D721Med (cell line): ENCODE results near the gene ITGAX.

ENCODE experiments used
- DNase-seq: peaks from one replicate; pipeline ENCODE4 v3.0.0; 2011; ENCODE audit warnings: low spot score; ENCODE audit not compliant: insufficient read length
- FAIRE-seq: peaks from 2 replicates; lab custom pipeline; 2011; peaks lifted over from hg19 to GRCh38; lab: Jason Lieb, UNC
- TF ChIP-seq, protein P1 (sequence below): IDR thresholded peaks from 2 replicates; pipeline ENCODE4 v1.5.1; 2012; ENCODE audit warnings: mild to moderate bottlenecking, control low read depth; ENCODE audit not compliant: insufficient read depth; ENCODE audit errors: missing control alignments

ITGAX gene

DNA sequence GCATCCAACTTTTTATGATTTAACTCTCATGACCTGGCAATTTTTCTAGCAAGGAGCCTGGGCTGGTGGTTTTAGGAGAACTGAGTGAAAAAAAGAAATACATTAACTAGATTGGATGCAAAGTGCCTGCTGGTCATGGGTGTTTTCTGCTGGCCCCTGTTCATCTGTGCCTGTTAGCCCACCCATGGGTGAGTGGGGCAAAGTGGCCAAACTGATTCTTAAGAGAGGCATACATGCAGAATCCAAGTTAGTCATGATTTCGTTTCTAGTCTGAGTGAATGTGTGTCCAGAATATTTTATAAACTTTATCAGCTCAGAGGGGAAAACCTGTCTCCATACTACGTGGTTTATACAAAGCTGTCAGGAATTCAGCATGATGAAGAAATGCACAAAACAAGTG is 33.6 kb downstream of the ITGAX start:
- FAIRE-seq (no peak), DNase-seq (no peak)
- TF ChIP-seq, protein P1, sequence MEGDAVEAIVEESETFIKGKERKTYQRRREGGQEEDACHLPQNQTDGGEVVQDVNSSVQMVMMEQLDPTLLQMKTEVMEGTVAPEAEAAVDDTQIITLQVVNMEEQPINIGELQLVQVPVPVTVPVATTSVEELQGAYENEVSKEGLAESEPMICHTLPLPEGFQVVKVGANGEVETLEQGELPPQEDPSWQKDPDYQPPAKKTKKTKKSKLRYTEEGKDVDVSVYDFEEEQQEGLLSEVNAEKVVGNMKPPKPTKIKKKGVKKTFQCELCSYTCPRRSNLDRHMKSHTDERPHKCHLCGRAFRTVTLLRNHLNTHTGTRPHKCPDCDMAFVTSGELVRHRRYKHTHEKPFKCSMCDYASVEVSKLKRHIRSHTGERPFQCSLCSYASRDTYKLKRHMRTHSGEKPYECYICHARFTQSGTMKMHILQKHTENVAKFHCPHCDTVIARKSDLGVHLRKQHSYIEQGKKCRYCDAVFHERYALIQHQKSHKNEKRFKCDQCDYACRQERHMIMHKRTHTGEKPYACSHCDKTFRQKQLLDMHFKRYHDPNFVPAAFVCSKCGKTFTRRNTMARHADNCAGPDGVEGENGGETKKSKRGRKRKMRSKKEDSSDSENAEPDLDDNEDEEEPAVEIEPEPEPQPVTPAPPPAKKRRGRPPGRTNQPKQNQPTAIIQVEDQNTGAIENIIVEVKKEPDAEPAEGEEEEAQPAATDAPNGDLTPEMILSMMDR, result no peak

DNA sequence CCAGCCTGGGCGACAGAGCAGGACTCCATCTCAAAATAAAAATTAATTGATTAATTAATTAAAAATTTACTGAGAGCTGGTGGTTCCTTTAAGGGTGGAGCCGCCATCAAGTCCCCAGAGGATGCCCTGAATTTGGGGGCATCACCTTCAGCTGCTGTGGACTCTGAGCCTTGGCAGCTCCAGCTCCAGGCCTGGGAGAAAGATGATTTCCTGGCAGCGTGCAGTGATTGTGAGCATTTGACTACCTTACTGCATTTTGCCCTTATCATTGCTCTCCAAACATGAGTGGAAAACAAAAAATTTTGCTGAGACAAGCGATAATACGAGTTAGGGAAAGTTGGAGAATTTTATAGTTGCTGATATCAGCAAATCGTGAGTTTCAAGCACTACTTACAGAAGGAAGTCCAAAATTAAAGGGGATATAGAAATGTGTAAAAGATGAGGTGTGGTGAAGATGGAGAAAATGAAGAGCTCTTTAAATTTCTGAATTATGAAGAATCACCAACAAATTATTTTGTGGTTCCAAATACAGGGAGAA is 35.6 kb downstream of the ITGAX start:
- FAIRE-seq (no peak), DNase-seq (no peak)
- TF ChIP-seq, protein P1, result no peak

DNA sequence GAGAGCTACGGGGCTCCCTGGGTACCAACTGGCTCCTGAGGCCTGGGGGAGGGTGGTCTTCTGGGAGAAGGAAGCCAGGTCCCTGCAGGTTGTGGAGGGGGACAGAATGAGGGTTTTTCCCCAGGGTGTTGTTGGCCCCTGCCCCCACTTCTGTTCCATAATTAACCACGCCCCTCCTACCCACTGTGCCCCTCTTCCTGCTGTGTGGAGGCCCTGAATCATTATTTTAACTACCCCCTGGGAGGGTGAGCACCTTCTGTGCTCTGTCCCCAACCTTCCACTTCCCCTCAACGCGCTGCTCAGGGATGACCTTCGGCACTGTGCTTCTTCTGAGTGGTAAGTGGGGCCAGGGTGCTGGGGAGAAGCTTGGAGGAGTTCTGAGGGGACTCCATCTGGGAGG is 38.1 kb downstream of the ITGAX start, which contains the start of gene ITGAD:
Gene ITGAD (plus strand): TSS at position 280 of the 400 bp plus-strand sequence. CDS start 26 bp downstream, at position 306.
- DNase-seq, result no peak
- no peak for FAIRE-seq

DNA sequence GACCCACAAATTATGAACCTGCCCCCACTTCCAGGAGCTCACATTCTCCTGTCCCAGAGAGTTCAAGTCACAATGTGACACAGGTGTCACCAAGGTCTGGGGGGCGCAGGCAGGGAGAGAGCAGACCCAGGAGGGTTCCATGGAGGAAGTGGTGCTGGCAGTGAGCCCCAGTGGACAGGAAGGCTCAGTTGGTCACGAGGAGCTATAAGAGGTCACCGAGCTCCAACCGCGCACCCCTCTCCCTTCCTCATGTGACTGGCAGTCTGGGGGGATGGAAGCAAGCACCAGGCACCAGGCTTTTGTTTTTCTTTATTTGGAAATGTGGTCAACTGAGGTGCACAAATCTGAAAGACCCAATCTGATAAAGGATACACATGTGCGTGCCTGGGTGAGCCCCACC is 40.7 kb downstream of the ITGAX start:
- DNase-seq (no peak), FAIRE-seq (no peak)
- TF ChIP-seq, protein P1, result no peak

More for the DNA sequence above, 38.1 kb downstream of the ITGAX start, which contains the start of gene ITGAD:
- TF ChIP-seq, protein P1, result no peak

DNA sequence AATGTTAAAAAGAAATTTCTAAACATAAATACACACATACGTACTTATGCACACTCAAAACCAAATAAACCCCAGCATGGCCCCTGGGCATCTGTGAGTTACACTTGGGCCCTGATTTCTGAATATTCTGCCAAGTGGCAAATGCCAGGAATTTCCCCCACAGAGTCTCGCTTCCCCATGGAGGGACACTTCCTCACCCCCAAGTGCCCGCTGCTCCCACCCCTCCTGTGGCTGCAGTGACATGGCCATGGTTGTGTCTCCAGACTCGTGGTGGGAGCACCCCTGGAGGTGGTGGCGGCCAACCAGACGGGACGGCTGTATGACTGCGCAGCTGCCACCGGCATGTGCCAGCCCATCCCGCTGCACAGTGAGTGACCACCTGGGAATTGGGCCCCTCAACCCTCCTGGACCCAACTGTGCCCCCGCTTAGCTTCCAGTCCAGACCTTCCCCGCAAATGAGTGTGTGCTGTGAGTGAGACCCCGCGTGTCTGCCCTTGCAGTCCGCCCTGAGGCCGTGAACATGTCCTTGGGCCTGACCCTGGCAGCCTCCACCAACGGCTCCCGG is 42.2 kb downstream of the ITGAX start:
- TF ChIP-seq, protein P1, result no peak
- FAIRE-seq, result no peak
- no peak for DNase-seq

DNA sequence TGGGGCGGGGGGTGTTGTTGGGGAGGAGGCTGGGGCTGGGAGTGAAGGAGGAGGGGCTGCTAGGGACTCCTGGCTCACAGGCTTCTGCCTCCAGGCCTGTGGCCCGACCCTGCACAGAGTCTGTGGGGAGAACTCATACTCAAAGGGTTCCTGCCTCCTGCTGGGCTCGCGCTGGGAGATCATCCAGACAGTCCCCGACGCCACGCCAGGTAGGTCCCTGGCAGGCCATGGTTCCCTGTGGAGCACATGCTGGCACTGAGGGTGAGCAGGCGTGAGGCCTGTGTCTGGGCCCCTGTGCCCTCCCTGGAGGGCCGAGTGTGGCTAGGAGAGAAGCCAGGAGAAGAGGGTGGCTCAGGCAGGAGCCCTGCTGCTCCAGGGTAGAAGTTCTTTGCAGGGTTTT is 42.7 kb downstream of the ITGAX start:
- FAIRE-seq, result no peak
- TF ChIP-seq, protein P1, result no peak
- DNase-seq, result no peak

DNA sequence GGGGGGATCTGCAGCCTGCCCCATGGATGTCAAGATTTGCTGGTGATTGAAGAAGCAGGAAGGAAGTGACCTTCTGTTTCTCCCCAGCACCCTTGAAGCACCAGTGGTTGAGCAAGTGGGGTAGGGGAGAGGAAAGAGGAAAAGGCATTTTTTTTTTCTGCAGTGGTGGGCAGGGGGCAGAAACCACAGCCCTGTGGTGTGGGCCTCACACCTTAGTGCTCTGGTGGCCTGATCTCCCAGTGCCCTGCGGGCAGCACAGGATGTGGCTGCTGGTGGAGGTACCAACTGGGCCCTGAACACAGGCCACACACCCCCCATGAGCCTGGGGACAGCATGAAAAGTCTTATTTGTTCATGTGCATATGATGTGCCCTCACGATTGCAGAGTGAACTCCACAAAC is 45.2 kb downstream of the ITGAX start:
- FAIRE-seq (no peak), DNase-seq (no peak)
- TF ChIP-seq, protein P1, result no peak
